Cardiac fibroblast (primary cell): ENCODE measurements around the gene RPL38.

Source experiments
- DNase-seq, 2 donors: peaks; one replicate each; pipeline versions ENCODE4 v3.0.0 to v3.0.0-alpha.2; 2010; ENCODE audit warnings: low read depth in 2 of 2
- H3K4me3 ChIP-seq, 2 donors: replicated peaks in 1 of 2; 1 replicate in 1 of 2; 2 replicates in 1 of 2; pipeline ENCODE4 v1.5.1; 2011; ENCODE audit warnings: low read depth in 2 of 2, low read length in 2 of 2, mild to moderate bottlenecking in 2 of 2, moderate library complexity in 1 of 2
- TF ChIP-seq, protein P1 (sequence below): IDR thresholded peaks from one replicate; pipeline ENCODE4 v1.5.1; 2011; ENCODE audit warnings: low read depth, mild to moderate bottlenecking, low read length, inconsistent platforms

The RPL38 gene

DNA sequence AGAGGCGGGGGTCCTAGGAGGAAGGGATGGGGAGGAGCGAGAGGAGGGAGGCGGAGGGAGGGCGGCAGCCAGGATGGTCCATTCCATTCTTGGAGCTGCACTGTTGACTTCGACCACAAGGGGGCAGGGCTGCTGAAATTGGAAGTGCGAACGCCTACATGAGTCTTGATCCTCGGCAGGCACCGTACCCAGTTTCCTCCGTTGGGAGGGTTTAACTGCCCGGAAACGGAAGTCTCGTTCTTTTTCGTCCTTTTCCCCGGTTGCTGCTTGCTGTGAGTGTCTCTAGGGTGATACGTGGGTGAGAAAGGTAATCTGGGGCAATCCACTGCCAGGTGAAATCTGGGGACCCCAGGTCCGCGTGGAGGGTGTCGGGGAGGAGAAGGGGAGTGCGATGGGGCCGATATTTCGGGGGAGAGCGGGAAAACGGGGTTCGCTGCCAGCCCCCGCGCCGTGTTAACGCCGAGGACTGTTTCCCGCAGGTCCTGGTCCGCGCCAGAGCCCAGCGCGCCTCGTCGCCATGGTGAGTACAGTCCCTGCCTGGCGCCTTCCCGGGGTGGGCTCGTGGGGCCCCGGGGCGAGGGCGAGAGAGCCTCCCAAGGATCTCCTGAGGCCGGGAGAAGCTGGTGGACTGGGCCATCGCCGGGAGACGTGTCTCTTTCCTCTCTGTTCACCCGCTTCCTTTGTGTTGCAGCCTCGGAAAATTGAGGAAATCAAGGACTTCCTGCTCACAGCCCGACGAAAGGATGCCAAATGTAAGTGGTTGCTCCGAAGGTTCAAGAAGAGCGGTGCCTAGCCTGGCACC lies at the start of gene RPL38:
TSS of gene RPL38 (plus strand) at position 240 of the 802 bp plus-strand sequence. CDS start at position 518, 278 bp downstream.
- DNase-seq, result peak; percentile 98 to 99
- TF ChIP-seq, protein P1, sequence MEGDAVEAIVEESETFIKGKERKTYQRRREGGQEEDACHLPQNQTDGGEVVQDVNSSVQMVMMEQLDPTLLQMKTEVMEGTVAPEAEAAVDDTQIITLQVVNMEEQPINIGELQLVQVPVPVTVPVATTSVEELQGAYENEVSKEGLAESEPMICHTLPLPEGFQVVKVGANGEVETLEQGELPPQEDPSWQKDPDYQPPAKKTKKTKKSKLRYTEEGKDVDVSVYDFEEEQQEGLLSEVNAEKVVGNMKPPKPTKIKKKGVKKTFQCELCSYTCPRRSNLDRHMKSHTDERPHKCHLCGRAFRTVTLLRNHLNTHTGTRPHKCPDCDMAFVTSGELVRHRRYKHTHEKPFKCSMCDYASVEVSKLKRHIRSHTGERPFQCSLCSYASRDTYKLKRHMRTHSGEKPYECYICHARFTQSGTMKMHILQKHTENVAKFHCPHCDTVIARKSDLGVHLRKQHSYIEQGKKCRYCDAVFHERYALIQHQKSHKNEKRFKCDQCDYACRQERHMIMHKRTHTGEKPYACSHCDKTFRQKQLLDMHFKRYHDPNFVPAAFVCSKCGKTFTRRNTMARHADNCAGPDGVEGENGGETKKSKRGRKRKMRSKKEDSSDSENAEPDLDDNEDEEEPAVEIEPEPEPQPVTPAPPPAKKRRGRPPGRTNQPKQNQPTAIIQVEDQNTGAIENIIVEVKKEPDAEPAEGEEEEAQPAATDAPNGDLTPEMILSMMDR, result peak; percentile 92
- peak within 1 kb of the TSS; percentile 66 to 90 for H3K4me3 ChIP-seq

DNA sequence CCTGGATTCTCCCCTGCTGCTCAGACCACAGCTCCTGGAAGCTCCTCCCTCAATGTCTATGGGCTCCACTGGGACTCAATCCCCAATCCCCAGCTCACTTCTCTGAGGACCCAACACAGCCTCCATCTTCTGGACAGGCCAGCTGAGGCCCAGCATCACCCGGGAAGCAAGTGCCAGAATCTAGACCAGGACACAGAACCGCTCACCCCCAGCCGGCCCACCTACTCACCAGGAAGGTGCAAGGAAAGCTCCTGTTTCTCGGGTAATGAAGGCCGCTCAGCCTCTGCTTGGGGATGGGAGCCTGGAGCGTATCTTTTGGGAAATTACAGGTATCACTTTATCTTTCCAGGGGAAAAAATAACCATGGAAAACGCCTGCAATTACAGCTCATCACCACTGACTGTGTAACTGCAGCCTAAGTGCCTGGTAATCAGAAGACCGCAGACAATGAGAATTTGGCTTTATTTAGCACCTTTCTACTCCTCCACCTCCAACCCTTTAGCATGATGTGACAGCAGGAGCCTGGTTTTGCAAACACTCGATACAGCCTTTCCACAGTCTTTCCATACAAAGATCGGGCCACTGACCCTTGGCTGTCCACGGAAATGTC lies 49.6 kb upstream of the RPL38 start:
- no peak for DNase-seq
- TF ChIP-seq, protein P1, result no peak
- H3K4me3 ChIP-seq, result no peak overlapping the region

DNA sequence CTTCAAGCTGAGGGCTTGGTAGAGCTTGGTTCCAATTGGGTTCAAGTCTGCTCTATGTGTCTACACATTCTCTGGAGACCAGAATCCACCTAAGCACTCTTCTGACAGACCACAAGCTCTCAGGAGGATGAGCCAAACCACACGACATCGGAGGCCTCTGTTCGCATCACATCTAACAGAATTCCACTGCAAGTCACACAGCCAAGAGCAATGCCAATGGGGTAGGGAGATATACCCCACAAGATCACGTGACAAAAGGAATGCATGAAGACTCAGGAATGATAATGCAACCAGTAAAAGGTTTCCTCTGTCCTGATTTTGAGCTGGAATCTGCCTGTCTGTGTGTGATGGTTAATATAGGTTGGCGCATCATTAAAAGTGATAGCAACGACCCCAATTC lies 46.6 kb upstream of the RPL38 start:
- TF ChIP-seq, protein P1, result no peak
- no peak overlapping the region for H3K4me3 ChIP-seq
- no peak for DNase-seq

DNA sequence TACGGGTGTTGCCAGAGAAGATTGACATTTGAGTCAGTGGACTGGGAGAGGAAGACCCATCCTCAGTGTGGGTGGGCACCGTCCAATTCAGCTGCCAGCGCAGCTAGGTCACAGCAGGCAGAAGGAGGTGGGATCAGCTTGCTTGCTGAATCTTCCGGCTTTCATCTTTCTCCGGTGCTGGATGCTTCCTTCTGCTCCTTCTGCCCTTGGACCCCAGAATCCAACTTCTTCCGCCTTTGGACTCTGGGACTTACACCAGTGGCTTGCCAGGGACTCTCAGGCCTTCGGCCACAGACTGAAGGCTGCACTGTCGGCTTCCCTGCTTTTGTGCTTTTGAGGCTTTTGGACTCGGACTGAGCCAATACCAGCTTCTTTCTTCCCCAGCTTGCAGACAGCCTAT lies 46.1 kb upstream of the RPL38 start:
- no peak for DNase-seq
- H3K4me3 ChIP-seq, result no peak overlapping the region
- TF ChIP-seq, protein P1, result no peak

- DNase-seq, result no peak
- no peak overlapping the region for H3K4me3 ChIP-seq
- TF ChIP-seq, protein P1, result no peak
Measured at GRCh38 chr17:74158761-74159160, 44.7 kb upstream of the RPL38 start.

GRCh38 chr17:74159226-74159840 lies 44.1 kb upstream of the RPL38 start:
- TF ChIP-seq, protein P1, result no peak
- no peak overlapping the region for H3K4me3 ChIP-seq
- no peak for DNase-seq
